ENCODE results near the gene RAD9B.

- TF ChIP-seq, protein P1, sequence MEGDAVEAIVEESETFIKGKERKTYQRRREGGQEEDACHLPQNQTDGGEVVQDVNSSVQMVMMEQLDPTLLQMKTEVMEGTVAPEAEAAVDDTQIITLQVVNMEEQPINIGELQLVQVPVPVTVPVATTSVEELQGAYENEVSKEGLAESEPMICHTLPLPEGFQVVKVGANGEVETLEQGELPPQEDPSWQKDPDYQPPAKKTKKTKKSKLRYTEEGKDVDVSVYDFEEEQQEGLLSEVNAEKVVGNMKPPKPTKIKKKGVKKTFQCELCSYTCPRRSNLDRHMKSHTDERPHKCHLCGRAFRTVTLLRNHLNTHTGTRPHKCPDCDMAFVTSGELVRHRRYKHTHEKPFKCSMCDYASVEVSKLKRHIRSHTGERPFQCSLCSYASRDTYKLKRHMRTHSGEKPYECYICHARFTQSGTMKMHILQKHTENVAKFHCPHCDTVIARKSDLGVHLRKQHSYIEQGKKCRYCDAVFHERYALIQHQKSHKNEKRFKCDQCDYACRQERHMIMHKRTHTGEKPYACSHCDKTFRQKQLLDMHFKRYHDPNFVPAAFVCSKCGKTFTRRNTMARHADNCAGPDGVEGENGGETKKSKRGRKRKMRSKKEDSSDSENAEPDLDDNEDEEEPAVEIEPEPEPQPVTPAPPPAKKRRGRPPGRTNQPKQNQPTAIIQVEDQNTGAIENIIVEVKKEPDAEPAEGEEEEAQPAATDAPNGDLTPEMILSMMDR (IDR thresholded peaks at IDR 0.05), result no peak
- no peak for TF ChIP-seq POLR2AphosphoS5 (IDR thresholded peaks at IDR 0.05)
Measured at GRCh38 chr12:110528277-110528839, 26.2 kb downstream of the RAD9B start.

Measured in prostate gland (tissue), 2 donors.